HepG2 (cell line): ENCODE results near the gene MRRF. TPM values are rescaled to one million over a fixed set of nuclear protein-coding genes. Genes with fewer than 3 reads are reported as not detected.
A peak's percentile ranks its signal among the peaks of the same experiment; 100 is the strongest.

Experiments
- HOXA3 ChIP-seq: sonication (generic); formaldehyde crosslinking; IDR thresholded peaks from 2 replicates; pipeline ENCODE4 v1.5.0; 2020; ENCODE audit warnings: missing genetic modification reagents
- IRF2 ChIP-seq: IDR thresholded peaks from 2 replicates; pipeline ENCODE4 v1.6.1; 2018; ENCODE audit warnings: missing genetic modification reagents, missing compliant biosample characterization
- KDM4B ChIP-seq: sonication (generic); formaldehyde crosslinking; IDR thresholded peaks from 2 replicates; pipeline ENCODE4 v1.4.0; 2020; ENCODE audit warnings: missing genetic modification reagents
- KDM6A ChIP-seq: IDR thresholded peaks from 2 replicates; pipeline ENCODE4 v1.6.1; 2016; ENCODE audit warnings: low read depth
- KLF6 ChIP-seq: IDR thresholded peaks from 2 replicates; pipeline ENCODE4 v1.8.0; 2016; ENCODE audit warnings: missing biosample characterization, missing genetic modification reagents
- MTF2 ChIP-seq: sonication (generic); formaldehyde crosslinking; IDR thresholded peaks from 2 replicates; pipeline ENCODE4 v1.5.0; 2020; ENCODE audit warnings: missing genetic modification reagents, borderline replicate concordance
- MZF1 ChIP-seq: sonication (generic); formaldehyde crosslinking; IDR thresholded peaks from 2 replicates; pipeline ENCODE4 v1.8.1; 2023; ENCODE audit warnings: mild to moderate bottlenecking, missing genetic modification reagents, borderline replicate concordance
- NR3C1 ChIP-seq: sonication (generic); formaldehyde crosslinking; IDR thresholded peaks from 2 replicates; pipeline ENCODE4 v1.4.0; 2020; ENCODE audit warnings: missing genetic modification reagents
- PHF20 ChIP-seq: sonication (generic); formaldehyde crosslinking; IDR thresholded peaks from 2 replicates; pipeline ENCODE4 v1.5.0; 2020; ENCODE audit warnings: mild to moderate bottlenecking, missing genetic modification reagents
- PHF21A ChIP-seq: sonication (generic); formaldehyde crosslinking; IDR thresholded peaks from 2 replicates; pipeline ENCODE4 v1.5.0; 2020; ENCODE audit warnings: mild to moderate bottlenecking, missing genetic modification reagents
- POLR2G ChIP-seq: fragments of 200-400 bp; formaldehyde crosslinking; IDR thresholded peaks from 2 replicates; pipeline ENCODE4 v1.6.1; 2018; ENCODE audit warnings: mild to moderate bottlenecking, low read depth, low read length, moderate library complexity
- PRMT3 ChIP-seq: sonication (generic); formaldehyde crosslinking; IDR thresholded peaks from 2 replicates; pipeline ENCODE4 v1.8.1; 2022; ENCODE audit warnings: low read depth, mild to moderate bottlenecking, moderate library complexity, missing genetic modification reagents, borderline replicate concordance
- RCOR2 ChIP-seq: IDR thresholded peaks from 2 replicates; pipeline ENCODE4 v1.6.1; 2016; ENCODE audit warnings: missing biosample characterization, missing genetic modification reagents
- RORA ChIP-seq: sonication (generic); formaldehyde crosslinking; IDR thresholded peaks from 2 replicates; pipeline ENCODE4 v1.5.0; 2020; ENCODE audit warnings: mild to moderate bottlenecking, missing genetic modification reagents, moderate library complexity
- ZBTB38 ChIP-seq: sonication (generic); formaldehyde crosslinking; IDR thresholded peaks from 2 replicates; pipeline ENCODE4 v1.5.1; 2020; ENCODE audit warnings: mild to moderate bottlenecking, missing genetic modification reagents
- ZC3H4 ChIP-seq: sonication (generic); formaldehyde crosslinking; IDR thresholded peaks from 2 replicates; pipeline ENCODE4 v1.4.0; 2020; ENCODE audit warnings: missing genetic modification reagents, borderline replicate concordance
- ZFP36 ChIP-seq: fragments of 150-350 bp; IDR thresholded peaks from 2 replicates; pipeline ENCODE4 v1.6.1; 2018; ENCODE audit warnings: borderline replicate concordance, low read length, low read depth; ENCODE audit not compliant: partially characterized antibody
- ZMYM3 ChIP-seq: sonication (generic); formaldehyde crosslinking; IDR thresholded peaks from 2 replicates; pipeline ENCODE4 v1.5.1; 2020; ENCODE audit warnings: mild to moderate bottlenecking, missing genetic modification reagents
- ZNF382 ChIP-seq: sonication (generic); formaldehyde crosslinking; IDR thresholded peaks from 2 replicates; pipeline ENCODE4 v1.5.0; 2020; ENCODE audit warnings: missing genetic modification reagents, mild to moderate bottlenecking, borderline replicate concordance
- ZNF441 ChIP-seq: sonication (generic); formaldehyde crosslinking; IDR thresholded peaks from 2 replicates; pipeline ENCODE4 v1.7.0; 2021; ENCODE audit warnings: missing genetic modification reagents, borderline replicate concordance
- ZNF496 ChIP-seq: sonication (generic); formaldehyde crosslinking; IDR thresholded peaks from 2 replicates; pipeline ENCODE4 v1.8.1; 2023; ENCODE audit warnings: mild to moderate bottlenecking, moderate library complexity, missing genetic modification reagents; ENCODE audit not compliant: insufficient replicate concordance
- ZNF569 ChIP-seq: sonication (generic); formaldehyde crosslinking; IDR thresholded peaks from 2 replicates; pipeline ENCODE4 v1.5.0; 2020; ENCODE audit warnings: mild to moderate bottlenecking, missing genetic modification reagents, moderate library complexity, borderline replicate concordance
- polyA plus RNA-seq, 8 experiments: library from polyadenylated mRNA; depleted of rRNA in 3 of 8; stranded (reverse) in 7 of 8; unstranded in 1 of 8; fragments of >200 nt; fragmentation: Illumina TruSeq in 4 of 8; extraction: Trizol in 4 of 8; gene quantifications; 2 replicates each; pipeline versions ENCODE4 v1.2.1 to v1.2.3, GENCODE V29; 2011 to 2016; ENCODE audit warnings: low read depth in 4 of 8, missing spikeins in 1 of 8, mixed read lengths in 1 of 8; ENCODE audit not compliant: insufficient read depth in 1 of 8
- total RNA-seq, 5 experiments: library from RNA; depleted of rRNA; stranded (reverse); fragments of >200 nt; fragmentation: Illumina TruSeq; extraction: Trizol; gene quantifications; 2 replicates each; pipeline ENCODE4 v1.2.3, GENCODE V29; 2016; ENCODE audit warnings: low read depth in 1 of 5
- TF ChIP-seq, protein P1 (sequence below): sonication (generic); formaldehyde crosslinking; IDR thresholded peaks from 2 replicates; pipeline ENCODE4 v1.9.0; 2021; ENCODE audit warnings: mild to moderate bottlenecking, missing genetic modification reagents

The MRRF gene
- total and polyA plus RNA-seq, 2 of the 13 experiments (the other 11 are each of a cell fraction or from before 2014, with no cell fraction given) = 37.3 to 44.3 TPM

DNA sequence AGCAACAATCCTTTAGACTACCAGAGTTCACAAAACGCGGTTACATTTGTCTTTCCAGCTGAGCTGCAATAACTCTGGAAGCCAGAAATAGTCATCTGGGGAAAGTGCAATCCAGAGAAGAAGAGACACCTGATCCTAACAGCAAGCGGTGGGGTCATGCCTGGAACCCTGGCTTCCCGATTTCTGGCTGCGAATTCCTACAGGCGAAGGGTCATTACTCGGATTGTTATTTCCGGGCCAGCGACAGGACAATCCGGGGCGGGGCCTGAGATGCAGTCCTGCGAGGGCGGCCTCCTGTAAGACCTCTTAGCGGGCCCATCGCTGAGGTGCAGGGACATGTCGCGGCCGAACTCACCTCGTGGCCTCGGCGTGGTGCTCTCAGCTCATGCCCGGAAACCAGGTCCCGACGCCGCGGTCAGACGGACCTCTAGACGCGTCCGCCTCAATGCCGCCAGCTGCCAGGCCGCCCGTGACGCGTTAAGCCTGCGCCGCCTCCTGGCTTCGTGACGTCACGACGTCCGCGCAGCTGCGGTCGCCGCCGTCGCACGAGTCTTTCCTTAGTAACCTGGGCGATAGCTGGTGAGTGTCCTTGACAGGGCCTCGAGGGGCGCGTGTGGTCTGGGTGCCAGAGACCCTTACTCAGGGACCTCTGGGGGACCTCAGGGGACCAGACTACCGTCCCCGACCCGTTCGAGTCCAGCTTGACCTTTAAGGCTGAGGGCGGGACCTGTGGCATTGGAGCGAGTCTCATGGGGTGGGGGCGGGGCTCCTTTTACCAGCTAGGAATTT is at the start of gene MRRF, which contains the start of gene RBM18 (continued):
- TF ChIP-seq POLR2G = peak; percentile 85
- no peak for TF ChIP-seq ZNF382
- peak; percentile 91 for TF ChIP-seq ZNF441 (CRISPR knock-in tag)
- TF ChIP-seq ZNF569 = no peak
- no peak; the same call in 1 of the 2 replicates for TF ChIP-seq RCOR2
- TF ChIP-seq ZMYM3 (CRISPR knock-in tag) = peak; percentile 61
- TF ChIP-seq IRF2 (CRISPR knock-in tag) = peak; percentile 85
- TF ChIP-seq ZNF496 = no peak
- TF ChIP-seq PRMT3 = peak; percentile 94; the same call in 1 of the 2 replicates
- TF ChIP-seq, protein P1, sequence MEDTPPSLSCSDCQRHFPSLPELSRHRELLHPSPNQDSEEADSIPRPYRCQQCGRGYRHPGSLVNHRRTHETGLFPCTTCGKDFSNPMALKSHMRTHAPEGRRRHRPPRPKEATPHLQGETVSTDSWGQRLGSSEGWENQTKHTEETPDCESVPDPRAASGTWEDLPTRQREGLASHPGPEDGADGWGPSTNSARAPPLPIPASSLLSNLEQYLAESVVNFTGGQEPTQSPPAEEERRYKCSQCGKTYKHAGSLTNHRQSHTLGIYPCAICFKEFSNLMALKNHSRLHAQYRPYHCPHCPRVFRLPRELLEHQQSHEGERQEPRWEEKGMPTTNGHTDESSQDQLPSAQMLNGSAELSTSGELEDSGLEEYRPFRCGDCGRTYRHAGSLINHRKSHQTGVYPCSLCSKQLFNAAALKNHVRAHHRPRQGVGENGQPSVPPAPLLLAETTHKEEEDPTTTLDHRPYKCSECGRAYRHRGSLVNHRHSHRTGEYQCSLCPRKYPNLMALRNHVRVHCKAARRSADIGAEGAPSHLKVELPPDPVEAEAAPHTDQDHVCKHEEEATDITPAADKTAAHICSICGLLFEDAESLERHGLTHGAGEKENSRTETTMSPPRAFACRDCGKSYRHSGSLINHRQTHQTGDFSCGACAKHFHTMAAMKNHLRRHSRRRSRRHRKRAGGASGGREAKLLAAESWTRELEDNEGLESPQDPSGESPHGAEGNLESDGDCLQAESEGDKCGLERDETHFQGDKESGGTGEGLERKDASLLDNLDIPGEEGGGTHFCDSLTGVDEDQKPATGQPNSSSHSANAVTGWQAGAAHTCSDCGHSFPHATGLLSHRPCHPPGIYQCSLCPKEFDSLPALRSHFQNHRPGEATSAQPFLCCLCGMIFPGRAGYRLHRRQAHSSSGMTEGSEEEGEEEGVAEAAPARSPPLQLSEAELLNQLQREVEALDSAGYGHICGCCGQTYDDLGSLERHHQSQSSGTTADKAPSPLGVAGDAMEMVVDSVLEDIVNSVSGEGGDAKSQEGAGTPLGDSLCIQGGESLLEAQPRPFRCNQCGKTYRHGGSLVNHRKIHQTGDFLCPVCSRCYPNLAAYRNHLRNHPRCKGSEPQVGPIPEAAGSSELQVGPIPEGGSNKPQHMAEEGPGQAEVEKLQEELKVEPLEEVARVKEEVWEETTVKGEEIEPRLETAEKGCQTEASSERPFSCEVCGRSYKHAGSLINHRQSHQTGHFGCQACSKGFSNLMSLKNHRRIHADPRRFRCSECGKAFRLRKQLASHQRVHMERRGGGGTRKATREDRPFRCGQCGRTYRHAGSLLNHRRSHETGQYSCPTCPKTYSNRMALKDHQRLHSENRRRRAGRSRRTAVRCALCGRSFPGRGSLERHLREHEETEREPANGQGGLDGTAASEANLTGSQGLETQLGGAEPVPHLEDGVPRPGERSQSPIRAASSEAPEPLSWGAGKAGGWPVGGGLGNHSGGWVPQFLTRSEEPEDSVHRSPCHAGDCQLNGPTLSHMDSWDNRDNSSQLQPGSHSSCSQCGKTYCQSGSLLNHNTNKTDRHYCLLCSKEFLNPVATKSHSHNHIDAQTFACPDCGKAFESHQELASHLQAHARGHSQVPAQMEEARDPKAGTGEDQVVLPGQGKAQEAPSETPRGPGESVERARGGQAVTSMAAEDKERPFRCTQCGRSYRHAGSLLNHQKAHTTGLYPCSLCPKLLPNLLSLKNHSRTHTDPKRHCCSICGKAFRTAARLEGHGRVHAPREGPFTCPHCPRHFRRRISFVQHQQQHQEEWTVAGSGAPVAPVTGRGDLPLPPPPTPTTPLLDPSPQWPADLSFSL (CRISPR knock-in tag) = peak; percentile 57; the same call in 1 of the 2 replicates
- peak; percentile 93 for TF ChIP-seq PHF20
- TF ChIP-seq ZBTB38 (CRISPR knock-in tag) = peak; percentile 98
- peak; percentile 95 for TF ChIP-seq KLF6 (CRISPR knock-in tag)
- 0 out of 2 replicates have a peak, but pooled peaks have one; percentile 57 for TF ChIP-seq MZF1 (CRISPR knock-in tag)
- peak; percentile 27; the same call in 1 of the 2 replicates for TF ChIP-seq MTF2 (CRISPR knock-in tag)
- TF ChIP-seq ZFP36 = no peak
- TF ChIP-seq NR3C1 (CRISPR knock-in tag) = no peak
- TF ChIP-seq PHF21A = peak; percentile 72; the same call in 1 of the 2 replicates
- TF ChIP-seq KDM6A (CRISPR knock-in tag) = 0 out of 2 replicates have a peak, but pooled peaks have one; percentile 19
- peak; percentile 45; the same call in 1 of the 2 replicates for TF ChIP-seq KDM4B
- TF ChIP-seq HOXA3 (CRISPR knock-in tag) = peak; percentile 100
- TF ChIP-seq ZC3H4 (CRISPR knock-in tag) = peak; percentile 46; the same call in 1 of the 2 replicates
- TF ChIP-seq RORA (CRISPR knock-in tag) = no peak
